Liver (tissue), 9 donors: ENCODE results near the gene TUBB8. TPM values are rescaled to one million over a fixed set of nuclear protein-coding genes. Genes with fewer than 3 reads are reported as not detected.
"Not testable (repeated sequence)": the region's sequence is repeated elsewhere in the genome, so short reads cannot be mapped to it uniquely, and the experiment has no call there.

Source experiments
- DNase-seq: peaks from one replicate; pipeline ENCODE4 v3.0.0-alpha.2; 2017; ENCODE audit warnings: low spot score
- H3K27ac ChIP-seq, 2 donors: one replicate each; pipeline ENCODE4 v1.7.0; 2013; ENCODE audit warnings: inconsistent platforms in 2 of 2, low read length in 2 of 2, control low read depth in 1 of 2, low read depth in 1 of 2, mild to moderate bottlenecking in 1 of 2
- H3K27me3 ChIP-seq, 4 donors: one replicate each; pipeline versions ENCODE4 v1.6.1 to v1.7.0; 2013; ENCODE audit warnings: low read length in 3 of 4, inconsistent platforms in 1 of 4, mild to moderate bottlenecking in 1 of 4, moderate library complexity in 1 of 4; ENCODE audit not compliant: control insufficient read depth in 4 of 4, insufficient read depth in 4 of 4
- H3K36me3 ChIP-seq, 4 donors: one replicate each; pipeline versions ENCODE4 v1.6.1 to v1.7.0; 2013; ENCODE audit warnings: low read length in 3 of 4, mild to moderate bottlenecking in 3 of 4, low read depth in 1 of 4, moderate library complexity in 1 of 4; ENCODE audit not compliant: control insufficient read depth in 4 of 4, insufficient read depth in 3 of 4
- H3K4me1 ChIP-seq, 4 donors: one replicate each; pipeline versions ENCODE4 v1.6.1 to v1.7.0; 2013; ENCODE audit warnings: low read length in 3 of 4, mild to moderate bottlenecking in 3 of 4, moderate library complexity in 1 of 4; ENCODE audit not compliant: control insufficient read depth in 4 of 4, insufficient read depth in 4 of 4
- H3K4me3 ChIP-seq, 3 donors: one replicate each; pipeline versions ENCODE4 v1.6.1 to v1.7.0; 2013; ENCODE audit warnings: low read length in 3 of 3, control low read depth in 1 of 3, low read depth in 1 of 3, mild to moderate bottlenecking in 1 of 3
- H3K9ac ChIP-seq, 2 donors: one replicate each; pipeline ENCODE4 v1.7.0; 2013; ENCODE audit warnings: low read length in 2 of 2, mild to moderate bottlenecking in 2 of 2, moderate library complexity in 2 of 2, control low read depth in 1 of 2, low read depth in 1 of 2
- H3K9me3 ChIP-seq, 4 donors: one replicate each; pipeline versions ENCODE4 v1.6.1 to v1.7.0; 2013; ENCODE audit warnings: low read length in 3 of 4; ENCODE audit not compliant: control insufficient read depth in 4 of 4
- WGBS: extraction: QIAGEN DNeasy Blood & Tissue Kit; methylation state at CpG from one replicate; pipeline ENCODE4 v1.1.7; 2013; 5-methylcytosine and 5-hydroxymethylcytosine counted together
- polyA plus RNA-seq, 2 donors: library from polyadenylated mRNA; stranded (reverse) in 1 of 2; unstranded in 1 of 2; fragments of 200-250 nt in 1 of 2; fragments of >200 nt in 1 of 2; fragmentation: Nextera tagmentation in 1 of 2; extraction: Ambion mirVana in 1 of 2; gene quantifications; one replicate each; pipeline versions ENCODE4 v1.2.1 to v1.2.3, GENCODE V29; 2013 to 2015
- total RNA-seq, 2 donors: library from RNA; depleted of rRNA; stranded (reverse); fragments of >200 nt; gene quantifications; one replicate each; pipeline ENCODE4 v1.2.3, GENCODE V29; 2014
- donor health status: healthy.
- donor health status: healthy.
- donor health status: healthy.
- donor health status: healthy.
- donor health status: healthy.

The TUBB8 gene
- total and polyA plus RNA-seq, 4 donors, result not detected

DNA sequence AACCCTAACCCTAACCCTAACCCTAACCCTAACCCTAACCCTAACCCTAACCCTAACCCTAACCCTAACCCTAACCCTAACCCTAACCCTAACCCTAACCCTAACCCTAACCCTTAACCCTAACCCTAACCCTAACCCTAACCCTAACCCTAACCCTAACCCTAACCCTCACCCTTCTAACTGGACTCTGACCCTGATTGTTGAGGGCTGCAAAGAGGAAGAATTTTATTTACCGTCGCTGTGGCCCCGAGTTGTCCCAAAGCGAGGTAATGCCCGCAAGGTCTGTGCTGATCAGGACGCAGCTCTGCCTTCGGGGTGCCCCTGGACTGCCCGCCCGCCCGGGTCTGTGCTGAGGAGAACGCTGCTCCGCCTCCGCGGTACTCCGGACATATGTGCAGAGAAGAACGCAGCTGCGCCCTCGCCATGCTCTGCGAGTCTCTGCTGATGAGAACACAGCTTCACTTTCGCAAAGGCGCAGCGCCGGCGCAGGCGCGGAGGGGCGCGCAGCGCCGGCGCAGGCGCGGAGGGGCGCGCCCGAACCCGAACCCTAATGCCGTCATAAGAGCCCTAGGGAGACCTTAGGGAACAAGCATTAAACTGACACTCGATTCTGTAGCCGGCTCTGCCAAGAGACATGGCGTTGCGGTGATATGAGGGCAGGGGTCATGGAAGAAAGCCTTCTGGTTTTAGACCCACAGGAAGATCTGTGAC is 38.7 kb downstream of the TUBB8 start:
- not testable (repeated sequence) for H3K9me3 ChIP-seq, H3K4me1 ChIP-seq, H3K27me3 ChIP-seq, H3K9ac ChIP-seq, H3K4me3 ChIP-seq, H3K27ac ChIP-seq, H3K36me3 ChIP-seq, DNase-seq
- 72% methylated on average over 17 of the region's 42 CpGs for WGBS

Other genes with a start within 250 kb of the TUBB8 start
- gene ZMYND11, start 86.2 kb upstream of the TUBB8 start, total RNA-seq, result 10 to 100 TPM; 18.1 to 34.3 TPM
- 10 to 100 TPM; 13.2 to 15.8 TPM for gene ZMYND11, start 86.2 kb upstream of the TUBB8 start, polyA plus RNA-seq